Endothelial cell of umbilical vein (primary cell): Measurements from ENCODE around the gene LPAR5.

ENCODE experiments used
- EZH2 ChIP-seq: IDR thresholded peaks from 2 replicates; pipeline ENCODE4 v1.6.1; 2012; ENCODE audit warnings: borderline replicate concordance, low read depth, mild to moderate bottlenecking, moderate library complexity, low read length, inconsistent platforms; ENCODE audit not compliant: severe bottlenecking
- FOS ChIP-seq: IDR thresholded peaks from 2 replicates; pipeline ENCODE4 v1.6.1; 2011; ENCODE audit warnings: mild to moderate bottlenecking, low read length, moderate library complexity, borderline replicate concordance; ENCODE audit not compliant: insufficient read depth
- GATA2 ChIP-seq: IDR thresholded peaks from 2 replicates; pipeline ENCODE4 v1.7.0; 2011; ENCODE audit warnings: low read depth, mild to moderate bottlenecking, moderate library complexity, mixed read lengths, low read length; ENCODE audit not compliant: insufficient read length, insufficient read depth
- MYC ChIP-seq: IDR thresholded peaks from one replicate; pipeline ENCODE4 v1.6.1; 2011; ENCODE audit warnings: mild to moderate bottlenecking, low read depth, low read length
- POLR2A ChIP-seq: IDR thresholded peaks from 2 replicates; pipeline ENCODE4 v1.6.1; 2012; ENCODE audit warnings: low read depth, mild to moderate bottlenecking, control low read depth, low read length
- POLR2AphosphoS5 ChIP-seq: IDR thresholded peaks from 2 replicates; pipeline ENCODE4 v1.6.1; 2012; ENCODE audit warnings: low read depth, mild to moderate bottlenecking, control low read depth, low read length, moderate library complexity; ENCODE audit not compliant: insufficient read depth
- TF ChIP-seq, protein P1 (sequence below), 2 donors: IDR thresholded peaks; 1 replicate in 1 of 2; 2 replicates in 1 of 2; pipeline ENCODE4 v1.5.1; 2011; ENCODE audit warnings: low read length in 2 of 2, mild to moderate bottlenecking in 2 of 2, moderate library complexity in 2 of 2, control low read depth in 1 of 2, inconsistent platforms in 1 of 2, low read depth in 1 of 2; ENCODE audit not compliant: insufficient read depth in 1 of 2; ENCODE audit errors: extremely low read depth in 1 of 2

DNA sequence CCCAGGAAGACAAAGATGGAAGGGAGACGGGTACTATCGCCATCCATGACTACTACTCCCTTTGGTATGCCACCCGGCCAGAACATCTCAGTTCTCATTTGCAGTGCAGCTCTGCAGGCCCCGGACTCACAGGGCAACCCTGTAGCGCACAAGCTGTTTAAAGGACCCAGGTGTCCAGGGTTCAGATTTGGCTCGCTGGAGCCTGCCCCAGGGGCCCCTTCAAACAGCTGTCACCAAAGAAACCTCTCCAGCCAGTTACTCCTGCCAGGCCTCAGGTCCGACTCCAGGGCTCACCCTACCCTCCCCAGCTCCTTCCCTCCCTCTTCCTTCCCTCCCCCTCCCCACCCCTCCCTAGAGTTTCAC is 23.1 kb downstream of the LPAR5 start:
- TF ChIP-seq MYC (no peak), POLR2A (no peak), POLR2AphosphoS5 (no peak), EZH2 (no peak), FOS (no peak), GATA2 (no peak)
- TF ChIP-seq, protein P1, sequence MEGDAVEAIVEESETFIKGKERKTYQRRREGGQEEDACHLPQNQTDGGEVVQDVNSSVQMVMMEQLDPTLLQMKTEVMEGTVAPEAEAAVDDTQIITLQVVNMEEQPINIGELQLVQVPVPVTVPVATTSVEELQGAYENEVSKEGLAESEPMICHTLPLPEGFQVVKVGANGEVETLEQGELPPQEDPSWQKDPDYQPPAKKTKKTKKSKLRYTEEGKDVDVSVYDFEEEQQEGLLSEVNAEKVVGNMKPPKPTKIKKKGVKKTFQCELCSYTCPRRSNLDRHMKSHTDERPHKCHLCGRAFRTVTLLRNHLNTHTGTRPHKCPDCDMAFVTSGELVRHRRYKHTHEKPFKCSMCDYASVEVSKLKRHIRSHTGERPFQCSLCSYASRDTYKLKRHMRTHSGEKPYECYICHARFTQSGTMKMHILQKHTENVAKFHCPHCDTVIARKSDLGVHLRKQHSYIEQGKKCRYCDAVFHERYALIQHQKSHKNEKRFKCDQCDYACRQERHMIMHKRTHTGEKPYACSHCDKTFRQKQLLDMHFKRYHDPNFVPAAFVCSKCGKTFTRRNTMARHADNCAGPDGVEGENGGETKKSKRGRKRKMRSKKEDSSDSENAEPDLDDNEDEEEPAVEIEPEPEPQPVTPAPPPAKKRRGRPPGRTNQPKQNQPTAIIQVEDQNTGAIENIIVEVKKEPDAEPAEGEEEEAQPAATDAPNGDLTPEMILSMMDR (IDR thresholded peaks at IDR 0.05; ENCODE audit: extremely low read depth in 1 of 2, insufficient read depth in 1 of 2, low read depth in 1 of 2, low read length in 2 of 2), result no peak
